Jurkat, Clone E6-1 (cell line): ENCODE measurements around the gene UAP1L1.
A peak's percentile ranks its signal among the peaks of the same experiment; 100 is the strongest.

ENCODE experiments used
- DNase-seq: peaks from one replicate; pipeline ENCODE4 v3.0.0-alpha.2; 2011; ENCODE audit warnings: low read depth, low spot score
- H3K4me3 ChIP-seq: 2 replicates; pipeline ENCODE4 v1.5.1; 2011; ENCODE audit warnings: mild to moderate bottlenecking, low read length, control low read depth, moderate library complexity

UAP1L1 gene

GRCh38 chr9:137068539-137069507 is 8.5 kb upstream of the UAP1L1 start:
- peak overlapping the region; percentile 60 for H3K4me3 ChIP-seq

GRCh38 chr9:137069508-137070091 is 7.7 kb upstream of the UAP1L1 start:
- H3K4me3 ChIP-seq, result peak overlapping the region; percentile 60
- no peak for DNase-seq

More at GRCh38 chr9:137068539-137069507, 8.5 kb upstream of the UAP1L1 start:
- DNase-seq, result no peak

- DNase-seq, result peak; percentile 85
- H3K4me3 ChIP-seq, result peak within 1 kb of the TSS; percentile 60
Measured at GRCh38 chr9:137070201-137070905, 7.0 kb upstream of the UAP1L1 start, which contains the start of gene SAPCD2. TSS of gene SAPCD2 (minus strand) at chr9:137070557. CDS start at chr9:137070460, 97 bp downstream.

- DNase-seq, result no peak
- H3K4me3 ChIP-seq, result peak overlapping the region; percentile 60
Measured at GRCh38 chr9:137070906-137071275, 6.4 kb upstream of the UAP1L1 start.

- peak overlapping the region; percentile 60 for H3K4me3 ChIP-seq
- DNase-seq, result no peak
Measured at GRCh38 chr9:137071282-137071681, 6.0 kb upstream of the UAP1L1 start.

GRCh38 chr9:137073992-137074399 is 3.3 kb upstream of the UAP1L1 start:
- H3K4me3 ChIP-seq, result no peak overlapping the region
- no peak for DNase-seq

GRCh38 chr9:137074657-137075274 is 2.6 kb upstream of the UAP1L1 start:
- no peak for DNase-seq
- H3K4me3 ChIP-seq, result no peak overlapping the region

- no peak for DNase-seq
- H3K4me3 ChIP-seq, result no peak overlapping the region
Measured at GRCh38 chr9:137075275-137075775, 2.0 kb upstream of the UAP1L1 start.

GRCh38 chr9:137076636-137077009 is 694 bp upstream of the UAP1L1 start:
- no peak overlapping the region for H3K4me3 ChIP-seq
- DNase-seq, result no peak

- H3K4me3 ChIP-seq, result peak overlapping the region; percentile 54
- no peak for DNase-seq
Measured at GRCh38 chr9:137077758-137078693, 709 bp downstream of the UAP1L1 start.

GRCh38 chr9:137078701-137079400 is 1.5 kb downstream of the UAP1L1 start:
- H3K4me3 ChIP-seq, result no peak overlapping the region
- no peak for DNase-seq

- no peak for DNase-seq
- H3K4me3 ChIP-seq, result no peak overlapping the region
Measured at GRCh38 chr9:137079401-137079787, 2.1 kb downstream of the UAP1L1 start.

GRCh38 chr9:137080260-137081122 is 3.2 kb downstream of the UAP1L1 start:
- no peak for DNase-seq
- no peak overlapping the region for H3K4me3 ChIP-seq

GRCh38 chr9:137082222-137082924 is 5.1 kb downstream of the UAP1L1 start:
- no peak for DNase-seq
- H3K4me3 ChIP-seq, result no peak overlapping the region

- H3K4me3 ChIP-seq, result no peak overlapping the region
- no peak for DNase-seq
Measured at GRCh38 chr9:137082925-137083290, 5.6 kb downstream of the UAP1L1 start.

- DNase-seq, result no peak
Measured at GRCh38 chr9:137083394-137084004, 6.2 kb downstream of the UAP1L1 start.

More at GRCh38 chr9:137083394-137084004, 6.2 kb downstream of the UAP1L1 start:
- H3K4me3 ChIP-seq, result no peak overlapping the region
